Amniotic stem cell (primary cell): ENCODE data around the gene ARSI.

Experiments used
- DNase-seq: peaks from one replicate; lab custom pipeline; 2025; lab: John Stamatoyannopoulos, UW

The ARSI gene

DNA sequence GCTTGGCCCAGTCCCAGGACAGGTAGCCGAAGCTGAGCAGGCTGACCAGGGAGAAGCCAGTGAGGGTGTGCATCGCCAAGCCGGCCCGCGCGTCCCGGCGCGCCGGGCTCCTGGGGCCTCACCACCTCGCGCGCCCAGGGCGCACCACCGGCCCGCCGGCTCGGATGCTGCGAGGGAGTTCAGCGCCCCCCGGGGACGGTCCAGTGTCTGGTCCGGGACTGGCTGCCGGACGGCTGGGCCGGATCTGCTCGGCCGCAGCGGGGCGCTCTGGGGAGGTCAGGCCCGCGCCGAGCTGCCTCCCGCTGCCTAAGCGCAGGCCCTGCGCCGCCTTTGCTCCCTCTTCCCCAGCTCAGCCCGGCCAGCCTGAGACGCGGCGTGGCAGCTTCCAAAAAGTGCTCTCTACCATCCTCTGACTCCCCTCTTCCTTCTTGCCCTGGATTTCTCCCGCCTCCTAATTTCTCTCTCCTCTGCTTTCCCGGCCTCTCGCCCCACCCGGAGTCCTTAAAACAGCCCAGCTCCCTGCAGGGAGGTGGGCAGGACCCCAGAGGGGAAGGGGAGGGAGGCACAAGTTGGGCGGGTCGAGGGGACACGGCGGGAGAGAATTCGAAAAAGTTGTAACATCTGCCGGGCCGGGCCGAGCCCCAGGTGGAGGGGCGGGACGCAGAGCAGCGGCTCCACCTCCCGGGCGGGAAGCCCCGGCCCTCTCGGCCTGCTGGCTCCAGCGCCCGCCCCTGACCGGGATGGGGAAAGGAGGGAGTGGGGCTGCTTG is at the start of gene ARSI:
TSS of gene ARSI (minus strand) at position 605 of the 769 bp plus-strand sequence. CDS start at position 73, 532 bp downstream.
- DNase-seq = no peak

DNA sequence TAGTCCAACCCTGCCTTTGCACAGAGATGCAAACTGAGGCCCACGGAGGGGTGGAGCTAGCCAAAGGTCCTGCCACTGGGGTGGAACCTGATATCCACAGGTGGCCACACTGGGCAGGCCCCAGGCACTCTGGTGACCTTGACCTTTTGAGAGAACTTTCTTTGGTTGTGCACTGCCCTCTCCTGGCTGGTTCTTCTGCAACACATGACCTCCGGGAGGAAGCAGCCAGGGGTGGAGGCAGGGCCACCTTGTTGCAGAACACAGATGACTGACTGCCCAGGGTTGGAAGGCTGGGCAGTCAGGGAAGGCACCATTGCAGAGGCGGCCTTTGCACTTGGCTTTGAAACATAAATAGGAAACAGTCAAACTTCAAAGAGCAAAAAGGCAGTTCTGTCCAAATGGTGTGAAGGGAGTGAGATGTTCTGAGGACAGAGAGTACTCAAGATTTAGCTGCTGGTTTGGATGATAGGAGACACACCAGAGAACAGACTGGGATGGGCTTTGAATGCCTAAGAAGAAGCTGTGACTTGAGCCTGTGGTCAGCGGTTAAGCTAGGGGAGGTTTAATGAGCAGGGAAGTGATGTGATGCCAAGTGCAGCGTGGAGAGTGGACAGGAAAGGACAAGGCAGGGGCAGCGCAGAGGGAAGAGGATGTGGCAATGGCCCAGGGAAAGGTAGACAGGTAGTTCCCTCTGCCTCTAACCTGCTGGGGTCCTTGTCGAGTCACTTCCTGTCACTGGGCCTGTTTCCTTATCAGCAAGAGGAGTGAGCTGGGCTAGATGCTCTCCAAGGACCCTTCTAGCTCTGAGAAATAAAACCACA is 48.0 kb upstream of the ARSI start:
- peak; percentile 2 for DNase-seq

- DNase-seq = no peak
These were observed 47.1 kb upstream of the ARSI start for GRCh38 chr5:150349681-150350275.

DNA sequence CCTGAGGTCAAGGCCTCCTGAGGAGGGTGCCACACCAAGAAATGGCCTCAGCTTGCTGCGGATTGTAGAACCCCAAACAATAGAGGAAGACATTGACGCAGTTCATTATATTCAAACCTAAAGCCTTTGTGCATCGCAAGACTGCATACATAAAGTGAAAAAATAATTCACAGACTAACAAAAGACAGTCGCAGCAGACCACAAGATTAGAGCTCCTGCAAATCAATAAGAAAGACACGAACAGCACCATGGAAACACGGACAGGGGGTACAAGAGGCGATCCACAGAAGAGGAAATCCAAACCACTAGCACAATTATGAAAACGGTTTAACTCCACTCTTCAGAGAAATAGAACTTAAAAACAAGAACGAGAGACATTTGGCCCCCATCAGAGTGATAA is 44.7 kb upstream of the ARSI start:
- no peak for DNase-seq

DNA sequence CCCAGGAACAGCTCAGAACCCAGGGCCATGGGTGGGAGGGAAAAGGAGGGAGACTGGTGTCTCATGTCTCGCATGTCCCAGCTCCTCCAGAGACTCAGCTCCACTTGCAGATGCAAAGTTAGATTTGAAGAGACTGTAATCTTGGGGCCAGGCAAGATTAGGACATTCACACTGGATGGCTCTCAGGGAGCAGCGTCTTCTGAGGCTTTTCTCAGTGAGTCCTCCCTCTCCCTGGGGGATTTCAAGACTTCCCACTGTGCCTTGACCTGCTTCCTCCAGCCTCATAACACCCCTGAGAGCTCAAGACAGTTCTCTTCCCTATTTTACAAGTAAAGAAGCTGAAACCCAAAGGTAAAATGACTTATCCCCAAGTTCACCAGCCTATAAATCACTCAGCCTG is 44.3 kb upstream of the ARSI start:
- DNase-seq = no peak

DNA sequence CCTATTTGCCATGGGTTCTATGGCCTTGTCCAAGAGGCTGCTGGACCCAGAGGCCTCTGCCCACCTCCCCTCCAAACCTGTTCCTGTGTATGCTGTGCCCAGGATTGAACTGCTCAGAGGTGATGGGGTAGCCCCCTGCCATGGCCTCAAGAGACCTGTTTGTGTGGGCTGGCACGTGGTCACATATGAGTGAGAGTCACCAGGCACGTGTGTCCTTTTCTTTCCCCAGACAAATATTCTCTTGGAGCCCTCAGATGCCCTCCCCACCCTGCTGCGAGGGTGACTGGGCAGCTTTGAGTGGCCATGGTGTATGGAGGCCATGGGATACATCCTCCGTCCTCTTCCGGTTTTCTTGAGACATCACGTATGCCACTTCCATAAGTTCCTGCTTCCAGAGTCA is 43.9 kb upstream of the ARSI start:
- no peak for DNase-seq

DNA sequence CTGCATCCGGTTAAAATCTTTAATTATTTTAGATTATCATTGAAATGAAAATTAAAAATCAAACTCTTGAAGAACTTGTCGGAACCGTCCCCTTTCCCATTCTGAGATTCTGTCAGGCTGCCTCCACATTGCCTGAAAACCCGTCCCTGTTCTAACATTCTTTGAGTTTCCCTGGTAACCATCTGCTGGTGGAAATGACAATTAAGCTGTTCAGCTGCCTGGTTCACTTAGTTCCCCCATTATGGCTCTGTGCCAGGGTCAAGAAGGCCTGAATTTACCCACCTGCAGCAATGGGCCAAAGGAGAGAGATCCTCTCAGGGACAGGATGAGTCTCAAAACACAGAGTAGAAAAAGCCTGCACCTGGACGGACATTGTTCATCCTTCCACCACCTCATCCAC is 43.0 kb upstream of the ARSI start:
- no peak for DNase-seq

DNA sequence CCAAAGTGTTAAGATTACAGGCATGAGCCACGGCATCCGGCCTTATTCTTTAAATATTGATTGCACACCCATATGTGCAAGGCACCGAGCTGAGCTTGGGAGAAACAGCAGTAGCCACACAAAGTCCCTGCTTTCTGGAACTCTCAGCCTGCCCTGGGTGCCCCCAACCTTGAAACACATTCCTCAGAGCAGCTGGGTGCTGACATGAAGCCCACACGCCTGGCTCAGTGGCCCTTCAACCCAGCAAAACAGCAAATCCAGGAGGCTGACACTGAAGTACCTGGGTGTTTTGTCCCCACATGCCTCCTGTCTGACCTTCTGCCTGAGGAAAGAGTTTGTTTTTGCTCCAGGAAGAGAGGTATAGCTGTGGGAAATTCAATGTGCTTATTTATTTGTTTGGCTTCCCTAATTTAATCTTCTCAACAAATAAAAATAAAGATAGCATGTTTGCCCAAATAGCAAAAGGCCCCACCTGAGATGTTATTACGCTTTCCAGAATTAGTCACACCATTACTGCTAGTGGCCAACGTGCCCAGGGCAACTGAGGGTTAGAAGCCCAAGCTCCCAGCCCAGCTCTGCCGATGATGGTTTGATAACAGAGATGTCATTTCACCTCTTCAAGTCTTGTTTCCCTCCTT is 41.4 kb upstream of the ARSI start:
- no peak for DNase-seq

DNA sequence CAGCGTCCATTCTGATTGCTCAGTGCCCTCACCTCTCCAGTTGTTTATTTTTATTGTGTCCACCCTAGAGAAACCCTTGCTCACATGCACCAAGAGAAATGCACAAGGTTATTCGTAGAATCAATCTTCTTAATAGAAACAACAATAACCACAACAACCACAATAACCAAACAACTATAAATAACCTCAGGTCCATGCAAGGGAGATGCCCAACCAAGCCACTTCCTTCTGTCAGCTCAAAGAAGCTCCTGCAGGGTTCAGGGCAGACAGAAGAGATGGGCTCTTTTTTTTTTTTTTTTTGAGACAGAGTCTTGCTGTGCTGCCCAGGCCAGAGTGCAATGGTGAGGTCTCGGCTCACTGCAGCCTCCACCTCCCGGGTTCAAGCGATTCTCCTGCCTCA is 39.9 kb upstream of the ARSI start:
- no peak for DNase-seq

DNA sequence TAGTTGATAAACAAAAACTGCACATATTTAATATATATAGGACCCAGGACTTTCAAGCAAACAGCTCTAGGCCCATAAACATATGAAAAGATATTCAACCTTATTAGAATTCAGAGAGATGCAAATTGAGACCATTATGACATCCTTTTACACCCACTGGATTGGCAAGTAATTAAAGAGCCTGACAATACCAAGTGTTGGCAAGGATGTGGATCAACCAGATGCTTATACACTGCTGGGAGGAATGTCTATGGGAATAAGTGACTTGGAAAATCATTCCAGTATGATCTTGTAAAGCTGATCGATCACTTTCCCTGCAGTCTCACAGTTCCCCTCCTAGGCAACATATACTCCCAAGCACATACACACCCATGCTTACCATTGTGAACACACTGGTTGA is 39.3 kb upstream of the ARSI start:
- no peak for DNase-seq

GRCh38 chr5:150341331-150341730 is 38.6 kb upstream of the ARSI start:
- DNase-seq = no peak

DNA sequence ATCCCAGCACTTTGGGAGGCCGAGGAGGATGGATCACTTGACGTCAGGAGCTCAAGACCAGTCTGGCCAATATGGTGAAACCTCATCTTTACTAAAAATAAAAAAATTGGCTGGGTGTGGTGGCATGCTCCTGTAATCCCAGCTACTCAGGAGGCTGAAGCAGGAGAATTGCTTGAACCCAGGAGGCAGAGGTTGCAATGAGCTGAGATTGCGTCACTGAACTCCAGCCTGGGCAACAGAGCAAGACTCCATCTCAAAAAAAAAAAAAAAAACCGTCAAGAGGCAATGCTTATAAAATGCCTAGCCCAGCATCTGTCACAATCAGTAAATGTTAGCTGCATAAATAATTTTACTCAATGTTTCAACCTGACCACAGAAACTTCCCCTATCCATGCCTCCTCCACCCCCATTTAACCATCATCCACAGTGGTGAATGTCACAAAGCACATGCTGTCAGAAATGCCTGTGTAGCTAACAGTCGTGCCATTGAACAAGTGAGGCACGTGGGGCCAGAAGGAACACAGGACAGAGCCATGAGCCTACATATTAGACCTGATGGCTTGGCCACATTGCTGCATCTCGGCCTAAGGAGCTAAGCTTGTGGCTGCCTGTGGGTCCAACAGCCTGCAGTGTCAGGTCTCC is 38.0 kb upstream of the ARSI start:
- no peak for DNase-seq

- DNase-seq = no peak
These were observed 37.1 kb upstream of the ARSI start for GRCh38 chr5:150339841-150340240.

GRCh38 chr5:150339165-150339564 is 36.5 kb upstream of the ARSI start:
- DNase-seq = no peak

DNA sequence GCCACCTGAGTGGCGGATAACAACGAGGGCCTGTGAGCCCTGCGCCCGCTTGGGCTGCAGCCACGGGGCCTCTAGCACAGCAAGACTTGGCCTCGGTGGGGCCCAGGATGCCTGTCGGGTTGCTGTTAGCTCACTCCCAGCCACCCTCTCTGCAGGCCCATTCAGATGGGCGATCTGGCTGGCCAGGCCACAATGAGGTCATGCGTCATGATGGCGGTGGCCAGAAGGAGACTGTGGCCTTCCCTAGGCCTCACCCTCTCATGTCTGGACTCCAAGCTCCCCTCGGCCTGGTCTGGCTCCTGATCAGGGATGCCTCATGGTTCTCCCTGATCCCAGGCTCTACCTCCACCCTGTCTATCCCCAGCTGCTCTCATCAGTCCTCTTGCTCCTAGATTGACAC is 35.8 kb upstream of the ARSI start:
- no peak for DNase-seq

DNA sequence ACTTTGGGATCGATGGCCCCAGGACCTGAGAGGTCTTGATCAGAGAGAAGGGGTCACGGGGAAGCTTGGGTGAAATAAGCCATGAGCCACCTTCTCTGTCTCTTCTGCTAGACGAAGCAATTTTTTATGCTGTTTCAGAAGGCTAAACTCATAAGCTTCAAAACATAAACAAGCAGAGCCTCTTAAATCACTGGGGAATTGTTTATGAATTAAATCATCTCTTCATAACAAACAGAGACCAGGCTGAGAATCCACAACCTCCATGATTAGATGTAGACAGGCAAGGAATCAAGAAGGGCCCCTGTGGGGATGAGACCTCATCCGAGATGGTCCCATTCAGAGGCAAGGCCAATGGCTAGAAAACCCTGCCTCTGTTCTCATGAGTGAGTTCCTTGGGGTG is 33.1 kb upstream of the ARSI start:
- no peak for DNase-seq

DNA sequence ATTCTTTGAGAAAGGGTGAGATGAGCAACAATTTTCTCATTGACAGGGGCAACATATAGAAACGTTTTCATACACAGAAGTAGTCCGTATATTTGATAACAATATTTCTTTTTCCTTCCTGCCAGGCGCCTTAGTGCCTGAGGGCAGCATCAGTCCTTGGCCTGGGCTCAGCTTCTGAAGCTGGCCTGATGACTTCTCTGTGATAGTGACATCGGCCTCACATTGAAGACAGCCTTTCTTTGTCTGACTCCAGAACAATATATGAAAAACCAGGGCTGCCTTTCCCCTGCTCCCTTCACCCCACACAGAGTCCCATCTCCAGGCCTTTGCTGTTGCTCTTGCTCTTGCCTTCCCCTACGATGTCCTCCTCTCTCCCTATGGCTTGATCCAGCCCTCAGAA is 30.7 kb upstream of the ARSI start:
- DNase-seq = no peak

GRCh38 chr5:150329881-150330876 is 27.5 kb upstream of the ARSI start:
- no peak for DNase-seq

GRCh38 chr5:150329038-150329437 is 26.3 kb upstream of the ARSI start:
- DNase-seq = no peak

DNA sequence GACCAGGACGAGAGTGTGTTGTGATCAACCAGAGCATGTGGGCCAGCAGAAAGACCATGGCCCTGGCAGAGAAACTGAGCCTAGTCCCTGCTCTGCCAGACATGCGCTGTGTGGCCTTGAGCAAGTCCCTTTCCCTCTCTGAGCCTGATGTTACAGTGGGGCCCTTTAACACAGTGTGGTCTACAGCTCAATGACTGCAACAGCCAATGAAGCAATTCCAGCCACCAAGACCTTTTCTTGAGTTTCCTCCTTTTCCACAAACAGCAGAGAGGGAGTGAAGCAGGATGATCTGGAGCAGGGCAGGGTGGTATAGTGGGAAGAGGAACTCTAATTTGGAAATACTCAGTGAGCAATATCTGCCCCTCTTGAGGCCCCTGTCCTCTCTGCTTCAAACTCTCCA is 25.8 kb upstream of the ARSI start:
- no peak for DNase-seq

DNA sequence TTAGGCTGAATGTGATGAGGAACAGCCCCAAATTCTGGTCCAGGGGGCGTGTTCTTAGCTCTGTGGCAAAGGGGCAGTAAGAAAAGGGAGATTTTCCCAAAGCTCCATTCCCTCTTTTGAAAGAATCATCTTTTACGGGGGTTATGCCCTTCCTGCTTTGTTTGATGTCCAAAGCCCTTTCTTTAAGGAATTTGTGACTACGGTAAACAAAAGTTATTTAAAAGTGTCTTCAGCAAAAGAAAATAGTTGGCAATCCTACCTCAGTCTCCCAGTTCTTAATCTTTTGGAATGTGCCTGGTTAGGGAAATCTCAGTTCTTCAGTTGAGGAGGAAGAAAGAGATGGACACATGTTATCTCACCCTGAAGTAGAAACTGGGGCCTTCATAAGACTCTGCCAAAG is 24.4 kb upstream of the ARSI start:
- DNase-seq = no peak
